GM12891 (cell line): ENCODE results near the gene DPH6.
"Not testable (repeated sequence)": the region's sequence is repeated elsewhere in the genome, so short reads cannot be mapped to it uniquely, and the experiment has no call there.

Experiments
- DNase-seq: peaks from one replicate; pipeline ENCODE4 v3.0.0; 2011; ENCODE audit warnings: low spot score; ENCODE audit not compliant: insufficient read length
- FAIRE-seq: peaks from 2 replicates; lab custom pipeline; 2011; peaks lifted over from hg19 to GRCh38; lab: Jason Lieb, UNC
- PAX5 ChIP-seq: IDR thresholded peaks from 2 replicates; pipeline ENCODE4 v1.6.1; 2011; ENCODE audit warnings: low read length, moderate library complexity, mild to moderate bottlenecking; ENCODE audit not compliant: insufficient read depth, severe bottlenecking
- POLR2A ChIP-seq: IDR thresholded peaks from 2 replicates; pipeline ENCODE4 v1.6.1; 2011; ENCODE audit warnings: low read depth, low read length, control low read depth
- POLR2AphosphoS5 ChIP-seq: IDR thresholded peaks from 2 replicates; pipeline ENCODE4 v1.6.1; 2011; ENCODE audit warnings: low read depth, low read length, control low read depth
- POU2F2 ChIP-seq: IDR thresholded peaks from 2 replicates; pipeline ENCODE4 v1.6.1; 2011; ENCODE audit warnings: low read depth, mild to moderate bottlenecking, control low read depth, low read length, moderate library complexity
- SPI1 ChIP-seq: IDR thresholded peaks from 2 replicates; pipeline ENCODE4 v1.6.1; 2011; ENCODE audit warnings: low read depth, low read length, control low read depth
- TAF1 ChIP-seq: IDR thresholded peaks from 2 replicates; pipeline ENCODE4 v1.6.1; 2011; ENCODE audit warnings: low read depth, low read length, control low read depth

Gene DPH6

GRCh38 chr15:35376707-35377106, 169.3 kb downstream of the DPH6 start:
- FAIRE-seq: no peak
- DNase-seq: no peak
- TF ChIP-seq TAF1 (no peak), POLR2A (no peak), PAX5 (no peak), POLR2AphosphoS5 (no peak), POU2F2 (no peak), SPI1 (no peak)

DNA sequence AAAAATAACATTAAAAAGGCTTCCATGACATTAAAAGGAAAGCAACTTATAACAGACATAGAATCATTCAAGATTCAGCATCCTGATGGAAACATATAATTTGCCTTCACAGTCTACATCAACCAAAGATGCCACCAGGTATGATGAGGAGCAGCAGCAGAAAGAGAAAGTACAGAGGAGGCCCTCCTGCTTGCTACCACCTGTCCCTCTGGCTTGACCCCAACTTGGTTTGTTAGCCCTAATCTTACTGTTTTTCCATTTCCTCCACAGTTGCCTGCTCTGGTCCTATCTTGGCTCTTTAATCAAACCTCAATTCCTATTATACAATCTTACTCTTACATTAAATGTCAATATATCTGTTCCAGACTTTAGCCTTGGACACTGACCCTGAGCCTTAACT, 171.3 kb downstream of the DPH6 start:
- no peak for TF ChIP-seq POU2F2
- no peak for TF ChIP-seq POLR2A
- TF ChIP-seq POLR2AphosphoS5: no peak
- TF ChIP-seq SPI1: no peak
- TF ChIP-seq TAF1: no peak
- TF ChIP-seq PAX5: no peak
- FAIRE-seq: no peak
- no peak for DNase-seq

DNA sequence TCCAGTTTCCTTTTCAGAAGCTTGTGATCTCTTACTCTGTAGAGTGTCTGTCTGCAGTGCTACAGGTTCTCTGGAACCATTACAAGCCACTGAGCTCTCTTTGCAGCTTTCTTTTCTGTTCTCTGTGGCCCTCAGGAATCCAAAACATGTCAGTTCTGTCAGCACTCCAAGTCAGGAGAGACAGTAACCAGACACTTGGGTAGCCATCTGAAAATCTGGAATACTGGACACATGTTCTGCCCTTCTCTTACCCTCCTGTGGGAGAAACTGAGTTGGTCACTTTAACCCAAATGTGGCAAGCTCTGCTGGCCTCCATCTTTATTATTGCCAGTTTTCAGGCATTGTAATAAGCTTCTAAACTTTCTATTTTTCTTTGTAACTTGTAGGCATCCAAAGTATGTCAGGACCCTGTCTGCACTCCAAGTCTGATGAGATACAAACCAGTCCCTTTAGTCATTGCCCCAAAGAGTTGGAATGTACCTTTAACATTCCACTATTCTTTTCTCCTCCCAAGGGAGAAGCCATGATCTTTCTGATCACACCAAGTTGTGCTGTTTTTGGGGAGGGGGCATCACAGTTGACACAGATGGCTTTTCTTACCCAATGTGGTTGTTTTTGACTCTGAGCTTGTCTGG, 183.7 kb downstream of the DPH6 start:
- no peak for DNase-seq
- no peak for TF ChIP-seq TAF1
- TF ChIP-seq POU2F2: no peak
- FAIRE-seq: no peak

GRCh38 chr15:35358824-35359223, 187.1 kb downstream of the DPH6 start:
- FAIRE-seq: no peak
- DNase-seq: no peak
- TF ChIP-seq POLR2AphosphoS5: no peak
- no peak for TF ChIP-seq POU2F2
- no peak for TF ChIP-seq POLR2A
- no peak for TF ChIP-seq TAF1
- no peak for TF ChIP-seq PAX5
- no peak for TF ChIP-seq SPI1

- FAIRE-seq (no peak), DNase-seq (no peak)
- no peak for TF ChIP-seq POLR2AphosphoS5
- no peak for TF ChIP-seq POLR2A
- no peak for TF ChIP-seq TAF1
- TF ChIP-seq POU2F2: no peak
- TF ChIP-seq SPI1: no peak
- TF ChIP-seq PAX5: no peak
Measured at GRCh38 chr15:35351059-35351458, 194.9 kb downstream of the DPH6 start.

DNA sequence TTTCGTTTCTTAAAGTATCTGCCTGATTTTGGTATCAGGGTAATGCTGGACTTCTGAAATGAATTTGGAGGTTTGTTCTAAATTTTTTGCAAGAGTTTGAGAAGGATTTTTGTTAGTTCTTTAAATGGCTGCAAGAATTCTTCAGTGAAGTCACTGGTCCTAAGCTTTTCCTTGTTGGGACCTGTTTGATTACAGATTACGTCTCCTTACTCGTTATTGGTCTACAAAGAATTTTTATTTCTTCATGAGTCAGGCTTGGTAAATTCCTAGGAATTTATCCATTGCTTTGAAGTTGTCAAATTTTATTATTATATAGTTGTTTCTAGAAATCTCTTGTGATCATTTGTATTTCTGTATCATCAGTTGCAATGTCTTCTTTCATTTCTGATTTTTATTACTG, 196.0 kb downstream of the DPH6 start:
- DNase-seq (no peak), FAIRE-seq (no peak)
- TF ChIP-seq TAF1 (no peak), POLR2AphosphoS5 (no peak), PAX5 (no peak), SPI1 (no peak), POU2F2 (no peak), POLR2A (no peak)

GRCh38 chr15:35330916-35331315, 215.0 kb downstream of the DPH6 start:
- no peak for FAIRE-seq
- DNase-seq: no peak
- TF ChIP-seq PAX5: no peak

DNA sequence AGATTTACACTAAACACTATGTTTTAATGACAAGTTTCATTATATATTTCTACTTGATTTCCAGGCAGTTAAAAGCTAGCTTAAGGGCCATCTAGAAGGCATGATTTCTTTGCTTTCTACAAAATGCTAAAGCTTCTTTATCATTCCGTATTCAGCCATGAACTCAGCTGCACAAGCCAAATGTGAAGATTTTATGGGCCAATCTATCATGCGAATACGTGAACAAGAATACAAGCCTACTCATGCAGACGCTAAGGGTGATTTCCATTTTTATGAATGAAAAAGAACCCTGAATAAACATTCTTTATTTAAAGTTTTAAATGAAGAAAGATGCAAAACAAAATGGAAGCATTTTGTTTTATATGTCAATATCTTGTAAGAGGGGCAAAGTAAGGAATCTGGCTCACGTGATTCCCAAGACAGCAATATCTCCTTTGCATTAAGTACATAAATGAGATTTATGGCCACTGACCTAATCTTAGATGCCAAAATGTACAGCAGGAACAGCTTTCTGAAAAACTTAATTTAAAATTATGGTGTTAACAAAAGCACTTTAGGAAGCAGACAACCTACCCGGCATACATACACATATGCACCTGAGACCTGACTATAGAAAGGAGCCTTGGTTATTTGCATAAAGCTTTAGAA, 215.8 kb downstream of the DPH6 start:
- FAIRE-seq: no peak
- TF ChIP-seq POU2F2 (no peak), SPI1 (no peak), POLR2AphosphoS5 (no peak), PAX5 (no peak), TAF1 (no peak), POLR2A (no peak)

DNA sequence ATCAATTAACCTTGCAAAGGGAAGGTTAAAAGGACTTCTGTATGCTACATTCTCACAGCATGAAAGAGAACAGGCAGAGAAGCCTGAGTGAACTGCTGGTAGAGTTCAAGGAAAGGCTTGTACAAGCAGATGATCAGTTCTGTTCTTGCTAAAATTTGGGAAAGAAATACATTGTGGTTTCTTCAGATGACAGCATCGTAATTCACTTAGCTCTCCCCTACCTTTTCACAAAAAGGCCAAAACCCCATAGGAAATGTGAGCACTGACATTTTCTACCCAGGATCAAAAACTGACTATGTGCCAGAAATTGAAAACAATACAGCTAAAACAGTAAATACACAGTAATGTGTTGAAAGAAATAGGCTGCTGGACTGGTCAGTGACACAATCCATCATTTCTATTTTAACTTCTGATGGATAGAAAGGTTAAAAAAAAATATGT, 216.4 kb downstream of the DPH6 start:
- DNase-seq (no peak), FAIRE-seq (no peak)
- no peak for TF ChIP-seq POLR2AphosphoS5
- TF ChIP-seq TAF1: no peak
- TF ChIP-seq SPI1: no peak
- TF ChIP-seq POU2F2: no peak
- TF ChIP-seq POLR2A: no peak

More for the DNA sequence above, 215.8 kb downstream of the DPH6 start:
- no peak for DNase-seq

DNA sequence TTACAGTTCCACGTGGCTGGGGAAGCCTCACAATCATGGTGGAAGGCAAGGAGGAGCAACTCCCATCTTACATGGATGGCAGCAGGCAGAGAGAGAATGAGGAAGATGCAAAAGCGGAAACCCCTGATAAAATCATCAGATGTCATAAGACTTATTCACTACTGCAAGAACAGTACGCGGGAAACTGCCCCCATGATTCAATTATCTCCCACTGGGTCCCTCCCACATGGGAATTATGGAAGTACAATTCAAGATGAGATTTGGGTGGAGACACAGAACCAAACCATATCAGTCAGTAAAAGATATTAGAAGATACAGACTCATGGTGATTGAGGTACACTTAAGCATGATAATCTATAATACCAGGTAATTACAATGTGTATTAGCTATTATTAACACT, 217.1 kb downstream of the DPH6 start:
- not testable (repeated sequence) for DNase-seq, FAIRE-seq
